SK-N-MC (cell line): ENCODE data around the gene GBE1.

ENCODE experiments used
- EZH2 ChIP-seq: fragments of 200-600 bp; sonication (generic); IDR thresholded peaks from one replicate; pipeline ENCODE4 v1.6.1; 2017; ENCODE audit warnings: antibody characterized with exemption
- POLR2AphosphoS5 ChIP-seq: IDR thresholded peaks from 2 replicates; pipeline ENCODE4 v1.6.1; 2012; ENCODE audit warnings: mild to moderate bottlenecking, low read depth, low read length, borderline replicate concordance

DNA sequence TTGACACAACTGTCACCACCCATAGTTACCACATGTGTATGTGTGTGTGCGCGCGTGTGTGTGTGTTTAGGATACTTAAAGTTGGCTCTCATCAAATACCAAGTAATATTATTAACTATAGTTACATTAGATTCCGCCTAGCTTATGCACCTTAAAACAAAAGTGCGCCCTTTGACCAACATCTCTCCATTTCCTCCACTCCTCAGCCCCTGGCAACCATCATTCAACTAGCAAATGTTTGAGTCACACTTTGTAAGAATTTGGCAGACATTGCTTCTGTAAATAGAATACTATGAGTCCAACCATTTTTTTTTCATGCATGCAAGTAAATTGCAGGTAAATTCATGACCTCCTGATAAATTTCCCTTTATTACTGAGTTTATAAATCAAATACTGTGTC is 169.3 kb downstream of the GBE1 start:
- TF ChIP-seq EZH2 = no peak
- TF ChIP-seq POLR2AphosphoS5 = no peak
